NT2/D1 (cell line): ENCODE data around the gene DCC.

Source experiments
- YY1 ChIP-seq: IDR thresholded peaks from 2 replicates; pipeline ENCODE4 v1.6.1; 2011; ENCODE audit not compliant: insufficient read length, insufficient read depth
- ZNF274 ChIP-seq: IDR thresholded peaks from 2 replicates; pipeline ENCODE4 v1.6.1; 2011; ENCODE audit warnings: mild to moderate bottlenecking, low read depth, low read length

DNA sequence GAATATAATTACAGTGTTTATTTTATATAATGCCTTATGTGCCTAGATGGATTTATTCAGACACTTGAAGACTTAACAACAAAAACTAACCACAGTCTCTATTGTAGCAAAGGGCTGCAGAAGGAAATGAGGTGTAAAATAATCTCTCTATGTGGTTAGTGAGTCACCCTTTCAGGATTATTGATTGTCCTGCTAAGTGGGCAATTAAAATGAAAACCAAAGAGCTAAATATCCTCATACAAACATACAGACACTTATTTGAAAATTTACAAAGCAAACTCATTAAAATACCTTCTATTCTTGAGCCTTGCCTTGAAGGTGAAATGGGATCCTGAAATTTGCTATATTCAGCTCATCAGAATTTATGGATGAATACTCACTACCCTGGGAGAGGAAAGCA is 27.7 kb upstream of the DCC start:
- no peak for TF ChIP-seq ZNF274
- no peak for TF ChIP-seq YY1
